Lung (tissue), 12 donors: ENCODE measurements around the gene PTPRN2. TPM values are rescaled to one million over a fixed set of nuclear protein-coding genes. Genes with fewer than 3 reads are reported as not detected.

ENCODE experiments used
- ATAC-seq: fragments of 200-7000 bp; cut with Tn5 transposase; one replicate; pipeline ENCODE4 v1.9.1; 2020; ENCODE audit warnings: moderate number of reproducible peaks; ENCODE audit not compliant: insufficient read depth, low FRiP score
- DNase-seq, 3 donors: peaks; one replicate each; pipeline ENCODE4 v3.0.0-alpha.2; 2013 to 2017
- H3K27ac ChIP-seq, 2 donors: one replicate each; pipeline ENCODE4 v1.5.1; 2013; ENCODE audit warnings: mild to moderate bottlenecking in 2 of 2, moderate library complexity in 2 of 2, control low read depth in 1 of 2, inconsistent platforms in 1 of 2, low read depth in 1 of 2, low read length in 1 of 2
- H3K27me3 ChIP-seq, 3 donors: one replicate each; pipeline ENCODE4 v1.5.1; 2013; ENCODE audit warnings: low read length in 2 of 3; ENCODE audit not compliant: control insufficient read depth in 3 of 3, insufficient read depth in 3 of 3
- H3K36me3 ChIP-seq, 4 donors: one replicate each; pipeline ENCODE4 v1.5.1; 2013; ENCODE audit warnings: low read length in 4 of 4, mild to moderate bottlenecking in 1 of 4, moderate library complexity in 1 of 4; ENCODE audit not compliant: control insufficient read depth in 4 of 4, insufficient read depth in 4 of 4
- H3K4me1 ChIP-seq, 5 donors: one replicate each; pipeline ENCODE4 v1.5.1; 2013; ENCODE audit warnings: low read length in 5 of 5, mild to moderate bottlenecking in 2 of 5, moderate library complexity in 1 of 5; ENCODE audit not compliant: control insufficient read depth in 5 of 5, insufficient read depth in 5 of 5
- H3K4me3 ChIP-seq: one replicate; pipeline ENCODE4 v1.5.1; 2013; ENCODE audit warnings: mild to moderate bottlenecking, control low read depth, moderate library complexity
- H3K9ac ChIP-seq, 2 donors: one replicate each; pipeline ENCODE4 v1.5.1; 2013; ENCODE audit warnings: low read length in 2 of 2, control low read depth in 1 of 2; ENCODE audit not compliant: insufficient read depth in 1 of 2
- H3K9me3 ChIP-seq, 4 donors: one replicate each; pipeline ENCODE4 v1.5.1; 2013; ENCODE audit warnings: low read length in 3 of 4, mild to moderate bottlenecking in 1 of 4, moderate library complexity in 1 of 4; ENCODE audit not compliant: control insufficient read depth in 4 of 4, insufficient read depth in 3 of 4
- CTCF ChIP-seq: IDR thresholded peaks from 2 replicates; pipeline ENCODE4 v1.5.1; 2012; ENCODE audit warnings: mild to moderate bottlenecking; ENCODE audit errors: control extremely low read depth, extremely low read depth
- WGBS, 2 donors: extraction: QIAGEN DNeasy Blood & Tissue Kit; methylation state at CpG; one replicate each; pipeline ENCODE4 v1.1.7; 2013; 5-methylcytosine and 5-hydroxymethylcytosine counted together
- polyA plus RNA-seq, 2 donors: library from polyadenylated mRNA; stranded (reverse); fragments of 200-250 nt; gene quantifications; one replicate each; pipeline ENCODE4 v1.2.1, GENCODE V29; 2013
- total RNA-seq, 2 donors: library from RNA; depleted of rRNA in 1 of 2; stranded (reverse); fragments of >200 nt in 1 of 2; gene quantifications; one replicate each; pipeline ENCODE4 v1.2.1, GENCODE V29; 2014 to 2021
- donor health status: control.
- donor health status: control.
- donor health status: Bipolar disorder and iron deficiency.
- donor health status: healthy.
- donor health status: DM: yes; HTN: yes; CAD: no.

The PTPRN2 gene
- total and polyA plus RNA-seq, 4 donors: 2.1 to 7.4 (median 4.4) TPM

- H3K9me3 ChIP-seq: peaks cover 0 to 12% (median 2%) of the 10 kb centered on the region in 4 donors
- H3K4me1 ChIP-seq: no peaks in the 10 kb centered on the region
- H3K36me3 ChIP-seq: no peaks in the 10 kb centered on the region
- H3K4me3 ChIP-seq: no peak overlapping the region
- H3K9ac ChIP-seq: no peak overlapping the region
- TF ChIP-seq CTCF: no peak
- 82 to 86% methylated on average over 31 to 34 of the region's 34 CpGs for WGBS, 2 donors
- ATAC-seq (no peak), DNase-seq (no peak)
- H3K27ac ChIP-seq: no peak overlapping the region
- peaks cover 0 to 16% (median 11%) of the 10 kb centered on the region in 3 donors for H3K27me3 ChIP-seq
These were observed 999.6 kb downstream of the PTPRN2 start for GRCh38 chr7:157587805-157588560.

- Histone ChIP-seq H3K27me3 (peaks cover 0 to 16% (median 12%) of the 10 kb centered on the region in 3 donors), H3K9me3 (peaks cover 0 to 12% (median 2%) of the 10 kb centered on the region in 4 donors), H3K4me1 (no peaks in the 10 kb centered on the region), H3K9ac (no peak overlapping the region), H3K4me3 (no peak overlapping the region), H3K36me3 (no peaks in the 10 kb centered on the region), H3K27ac (no peak overlapping the region)
- TF ChIP-seq CTCF: no peak
- WGBS, 2 donors: 80 to 94% methylated on average over 12 of the region's 12 CpGs
- DNase-seq (no peak), ATAC-seq (no peak)
These were observed 1000.4 kb downstream of the PTPRN2 start for GRCh38 chr7:157587051-157587804.

- 92 to 95% methylated on average over 15 of the region's 15 CpGs for WGBS, 2 donors
- Histone ChIP-seq H3K27ac (no peak overlapping the region), H3K9me3 (peaks cover 0 to 12% (median 2%) of the 10 kb centered on the region in 4 donors), H3K4me3 (no peak overlapping the region), H3K4me1 (no peaks in the 10 kb centered on the region), H3K27me3 (peaks cover 0 to 16% (median 13%) of the 10 kb centered on the region in 3 donors), H3K9ac (no peak overlapping the region), H3K36me3 (no peaks in the 10 kb centered on the region)
- no peak for TF ChIP-seq CTCF
- DNase-seq (no peak), ATAC-seq (no peak)
These were observed 1001.1 kb downstream of the PTPRN2 start for GRCh38 chr7:157586426-157586955.
